Measurements from ENCODE around the gene PPM1L. TPM values are rescaled to one million over a fixed set of nuclear protein-coding genes. Genes with fewer than 3 reads are reported as not detected.

Gene PPM1L
- total RNA-seq, 1 experiment from 2014 or later: 10.6 TPM

- Histone ChIP-seq H3K9me3 (ENCODE audit: low read depth, low read length, poor library complexity, severe bottlenecking) (no peaks in the 10 kb centered on the region), H3K36me3 (ENCODE audit: insufficient read depth, low read length, poor library complexity, severe bottlenecking) (no peaks in the 10 kb centered on the region), H3K4me1 (ENCODE audit: insufficient read depth, low read length, poor library complexity, severe bottlenecking) (no peaks in the 10 kb centered on the region), H3K4me3 (ENCODE audit: low read depth, low read length, poor library complexity, severe bottlenecking) (no peak overlapping the region), H3K27me3 (replicated peaks; ENCODE audit: insufficient read depth, low read depth, low read length, poor library complexity) (no peaks in the 10 kb centered on the region), H3K27ac (ENCODE audit: low read depth, low read length, poor library complexity, severe bottlenecking) (no peak overlapping the region)
- CTCF ChIA-PET: no interaction called here
- no TSS peak for BruUV-seq (replicated peaks)
- no peak for TF ChIP-seq CTCF (conservative IDR thresholded peaks at IDR 0.05; ENCODE audit: low read depth, low read length)
- no peak for TF ChIP-seq EZH2 (IDR thresholded peaks at IDR 0.05; ENCODE audit: borderline replicate concordance, low read depth, low read length, poor library complexity, severe bottlenecking)
- intact Hi-C loops (cut with micrococcal nuclease; ENCODE audit: unreplicated experiment): no loop called here
- peak; percentile 1 for DNase-seq (ENCODE audit: low spot score)
- POLR2A ChIA-PET (ENCODE audit: low non-redundant PET): no interaction called here
Measured at GRCh38 chr3:160852856-160853255, 96.8 kb downstream of the PPM1L start.

- no peaks in the 10 kb centered on the region for H3K9me3 ChIP-seq (ENCODE audit: low read depth, low read length, poor library complexity, severe bottlenecking)
- POLR2A ChIA-PET (ENCODE audit: low non-redundant PET): no interaction called here
- TF ChIP-seq EZH2 (IDR thresholded peaks at IDR 0.05; ENCODE audit: borderline replicate concordance, low read depth, low read length, poor library complexity, severe bottlenecking) (no peak), CTCF (conservative IDR thresholded peaks at IDR 0.05; ENCODE audit: low read depth, low read length) (no peak)
- intact Hi-C loops (cut with micrococcal nuclease; ENCODE audit: unreplicated experiment): no loop called here
- CTCF ChIA-PET: no interaction called here
- no peaks in the 10 kb centered on the region for H3K36me3 ChIP-seq (ENCODE audit: insufficient read depth, low read length, poor library complexity, severe bottlenecking)
- no TSS peak for BruUV-seq (replicated peaks)
- H3K4me1 ChIP-seq (ENCODE audit: insufficient read depth, low read length, poor library complexity, severe bottlenecking): peaks cover 12% of the 10 kb centered on the region
- no peaks in the 10 kb centered on the region for H3K27me3 ChIP-seq (replicated peaks; ENCODE audit: insufficient read depth, low read depth, low read length, poor library complexity)
- no peak for DNase-seq (ENCODE audit: low spot score)
- H3K27ac ChIP-seq (ENCODE audit: low read depth, low read length, poor library complexity, severe bottlenecking): no peak overlapping the region
- H3K4me3 ChIP-seq (ENCODE audit: low read depth, low read length, poor library complexity, severe bottlenecking): no peak overlapping the region
Measured at GRCh38 chr3:160856450-160856849, 100.4 kb downstream of the PPM1L start.

GRCh38 chr3:160857476-160858119 is 101.6 kb downstream of the PPM1L start:
- no peaks in the 10 kb centered on the region for H3K9me3 ChIP-seq (ENCODE audit: low read depth, low read length, poor library complexity, severe bottlenecking)
- no peak for DNase-seq (ENCODE audit: low spot score)
- H3K27ac ChIP-seq (ENCODE audit: low read depth, low read length, poor library complexity, severe bottlenecking): no peak overlapping the region
- H3K36me3 ChIP-seq (ENCODE audit: insufficient read depth, low read length, poor library complexity, severe bottlenecking): no peaks in the 10 kb centered on the region
- H3K4me1 ChIP-seq (ENCODE audit: insufficient read depth, low read length, poor library complexity, severe bottlenecking): peaks cover 12% of the 10 kb centered on the region
- no TSS peak for BruUV-seq (replicated peaks)
- POLR2A ChIA-PET (ENCODE audit: low non-redundant PET): no interaction called here
- H3K27me3 ChIP-seq (replicated peaks; ENCODE audit: insufficient read depth, low read depth, low read length, poor library complexity): no peaks in the 10 kb centered on the region
- TF ChIP-seq CTCF (conservative IDR thresholded peaks at IDR 0.05; ENCODE audit: low read depth, low read length) (no peak), EZH2 (IDR thresholded peaks at IDR 0.05; ENCODE audit: borderline replicate concordance, low read depth, low read length, poor library complexity, severe bottlenecking) (no peak)
- no peak overlapping the region for H3K4me3 ChIP-seq (ENCODE audit: low read depth, low read length, poor library complexity, severe bottlenecking)
- CTCF ChIA-PET: no interaction called here
- intact Hi-C loops (cut with micrococcal nuclease; ENCODE audit: unreplicated experiment): no loop called here
